Endothelial cell of umbilical vein (primary cell): ENCODE measurements around the gene BPTF. TPM values are rescaled to one million over a fixed set of nuclear protein-coding genes. Genes with fewer than 3 reads are reported as not detected.

Experiments
- BruUV-seq: library from RNA; stranded (reverse); fragments of 400-500 nt; replicated peaks from 2 replicates; lab custom pipeline; 2021; lab: Mats Ljungman, UMichigan
- CTCF ChIA-PET: fragments of 300-600, 350-600 bp; sonication (Branson Sonifier 250); formaldehyde crosslinking; loops from one replicate; lab custom pipeline; 2021; ENCODE audit warnings: antibody characterized with exemption, inconsistent platforms; lab: Charles Lee
- POLR2A ChIA-PET: fragments of 300-600, 350-600 bp; sonication (Branson Sonifier 250); formaldehyde crosslinking; loops from one replicate; lab custom pipeline; 2021; ENCODE audit warnings: antibody characterized with exemption, inconsistent platforms; lab: Charles Lee
- DNase-seq: peaks from one replicate; pipeline ENCODE4 v3.0.0-alpha.2; 2011; ENCODE audit warnings: low read depth, low spot score
- FAIRE-seq: peaks from 2 replicates; lab custom pipeline; 2011; peaks lifted over from hg19 to GRCh38; lab: Jason Lieb, UNC
- H2AFZ ChIP-seq: 2 replicates; pipeline ENCODE4 v1.6.0; 2012; ENCODE audit warnings: low read depth, low read length, control low read depth, inconsistent platforms
- H3K27ac ChIP-seq: 2 replicates; pipeline ENCODE4 v1.5.1; 2011; ENCODE audit warnings: low read depth, mild to moderate bottlenecking, control low read depth, low read length, moderate library complexity; ENCODE audit not compliant: insufficient read depth
- H3K27me3 ChIP-seq, 2 experiments: 2 replicates each; pipeline versions ENCODE4 v1.6.0 to v1.6.1; 2011; ENCODE audit warnings: low read length in 2 of 2, mixed read lengths in 1 of 2; ENCODE audit not compliant: control insufficient read depth in 2 of 2, insufficient read depth in 2 of 2
- H3K36me3 ChIP-seq, 2 experiments: 2 replicates in 1 of 2; 3 replicates in 1 of 2; pipeline ENCODE4 v1.5.1; 2011; ENCODE audit warnings: low read length in 2 of 2, mild to moderate bottlenecking in 1 of 2, moderate library complexity in 1 of 2; ENCODE audit not compliant: control insufficient read depth in 2 of 2, insufficient read depth in 2 of 2; ENCODE audit errors: extremely low read depth in 1 of 2
- H3K4me1 ChIP-seq: 3 replicates; pipeline ENCODE4 v1.5.1; 2011; ENCODE audit warnings: mild to moderate bottlenecking, low read length; ENCODE audit not compliant: control insufficient read depth, insufficient read depth; ENCODE audit errors: extremely low read depth
- H3K4me2 ChIP-seq: 2 replicates; pipeline ENCODE4 v1.6.1; 2011; ENCODE audit warnings: low read length, control low read depth, mixed read lengths; ENCODE audit not compliant: insufficient read depth
- H3K4me3 ChIP-seq, 3 experiments: fragments of 200-600 bp in 1 of 3; sonication (generic), shearing (Covaris generic) in 1 of 3; replicated peaks in 1 of 3; 2 replicates each; pipeline ENCODE4 v1.5.1; 2011 to 2016; ENCODE audit warnings: control low read depth in 3 of 3, low read length in 3 of 3, mild to moderate bottlenecking in 2 of 3, inconsistent platforms in 1 of 3, low read depth in 1 of 3, moderate library complexity in 1 of 3; ENCODE audit not compliant: insufficient read depth in 1 of 3
- H3K79me2 ChIP-seq: 2 replicates; pipeline ENCODE4 v1.6.0; 2012; ENCODE audit warnings: low read length, inconsistent platforms; ENCODE audit not compliant: control insufficient read depth, insufficient read depth
- H3K9ac ChIP-seq: replicated peaks from 2 replicates; pipeline ENCODE3; 2011; ENCODE audit warnings: low read length, control low read depth; ENCODE audit not compliant: insufficient read depth; ENCODE audit errors: extremely low read depth
- H3K9me1 ChIP-seq: replicated peaks from 3 replicates; pipeline ENCODE4 v1.6.0; 2011; ENCODE audit warnings: mild to moderate bottlenecking, low read length; ENCODE audit not compliant: control insufficient read depth, insufficient read depth; ENCODE audit errors: extremely low read depth
- H3K9me3 ChIP-seq: replicated peaks from 2 replicates; pipeline ENCODE4 v1.5.1; 2012; ENCODE audit warnings: low read length, inconsistent platforms; ENCODE audit not compliant: control insufficient read depth, insufficient read depth
- H4K20me1 ChIP-seq: replicated peaks from 2 replicates; pipeline ENCODE3; 2011; ENCODE audit warnings: mild to moderate bottlenecking, low read length; ENCODE audit not compliant: control insufficient read depth, insufficient read depth; ENCODE audit errors: extremely low read depth
- CTCF ChIP-seq, 2 donors: IDR thresholded peaks; 1 replicate in 1 of 2; 2 replicates in 1 of 2; pipeline ENCODE4 v1.5.1; 2011; ENCODE audit warnings: low read length in 2 of 2, mild to moderate bottlenecking in 2 of 2, moderate library complexity in 2 of 2, control low read depth in 1 of 2, inconsistent platforms in 1 of 2, low read depth in 1 of 2; ENCODE audit not compliant: insufficient read depth in 1 of 2; ENCODE audit errors: extremely low read depth in 1 of 2
- EZH2 ChIP-seq: IDR thresholded peaks from 2 replicates; pipeline ENCODE4 v1.6.1; 2012; ENCODE audit warnings: borderline replicate concordance, low read depth, mild to moderate bottlenecking, moderate library complexity, low read length, inconsistent platforms; ENCODE audit not compliant: severe bottlenecking
- GATA2 ChIP-seq: IDR thresholded peaks from 2 replicates; pipeline ENCODE4 v1.7.0; 2011; ENCODE audit warnings: low read depth, mild to moderate bottlenecking, moderate library complexity, mixed read lengths, low read length; ENCODE audit not compliant: insufficient read length, insufficient read depth
- JUN ChIP-seq: IDR thresholded peaks from 2 replicates; pipeline ENCODE4 v1.6.1; 2011; ENCODE audit warnings: borderline replicate concordance, low read depth; ENCODE audit not compliant: insufficient read length, insufficient read depth
- MYC ChIP-seq: IDR thresholded peaks from one replicate; pipeline ENCODE4 v1.6.1; 2011; ENCODE audit warnings: mild to moderate bottlenecking, low read depth, low read length
- POLR2A ChIP-seq: IDR thresholded peaks from 2 replicates; pipeline ENCODE4 v1.6.1; 2012; ENCODE audit warnings: low read depth, mild to moderate bottlenecking, control low read depth, low read length
- POLR2AphosphoS5 ChIP-seq: IDR thresholded peaks from 2 replicates; pipeline ENCODE4 v1.6.1; 2012; ENCODE audit warnings: low read depth, mild to moderate bottlenecking, control low read depth, low read length, moderate library complexity; ENCODE audit not compliant: insufficient read depth
- dilution Hi-C: fragments of 300-500 bp; cut with MboI; formaldehyde crosslinking; loops from one replicate; pipeline ENCODE4 v1.15.0; 2019; ENCODE audit warnings: low sequenced_read_pairs; ENCODE audit not compliant: extremely low pct_ligation_motif_present
- intact Hi-C: fragments of 100-400 bp; cut with micrococcal nuclease; formaldehyde crosslinking; loops from one replicate; pipeline ENCODE4 v1.10.0; 2022
- polyA plus RNA-seq, 4 experiments: library from polyadenylated mRNA; depleted of rRNA in 3 of 4; stranded (reverse) in 3 of 4; unstranded in 1 of 4; fragments of >200 nt; gene quantifications; 2 replicates each; pipeline versions ENCODE4 v1.2.1 to v1.2.3, GENCODE V29; 2011 to 2012; ENCODE audit warnings: missing spikeins in 1 of 4
- total RNA-seq: library from RNA; stranded (reverse); gene quantifications from 2 replicates; pipeline ENCODE4 v1.2.3, GENCODE V29; 2021
- TF ChIP-seq, protein P1 (sequence below): IDR thresholded peaks from 2 replicates; pipeline ENCODE4 v1.6.1; 2011; ENCODE audit not compliant: insufficient read depth, insufficient read length

Gene BPTF
- total and polyA plus RNA-seq, 2 donors (not counting 3 experiments of a cell fraction or from before 2014, with no cell fraction given) = 41.0 to 88.1 TPM

- Histone ChIP-seq H2AFZ (no peak overlapping the region), H3K36me3 (peaks cover 0 to 5% of the 10 kb centered on the region in 2 experiments), H3K4me1 (peaks cover 6% of the 10 kb centered on the region), H3K27ac (no peak overlapping the region), H3K4me2 (no peak overlapping the region), H3K9me1 (no peaks in the 10 kb centered on the region), H3K4me3 (no peak overlapping the region), H3K27me3 (no peaks in the 10 kb centered on the region), H3K9me3 (no peaks in the 10 kb centered on the region), H3K9ac (no peak overlapping the region), H4K20me1 (no peaks in the 10 kb centered on the region), H3K79me2 (peaks cover 84% of the 10 kb centered on the region)
- POLR2A ChIA-PET = no interaction called here
- no peak for TF ChIP-seq CTCF (IDR thresholded peaks at IDR 0.05; ENCODE audit: extremely low read depth in 1 of 2, insufficient read depth in 1 of 2, low read depth in 1 of 2, low read length in 2 of 2)
- no peak for TF ChIP-seq POLR2AphosphoS5
- no peak for TF ChIP-seq POLR2A
- no peak for TF ChIP-seq GATA2
- TF ChIP-seq JUN = no peak
- TF ChIP-seq, protein P1, sequence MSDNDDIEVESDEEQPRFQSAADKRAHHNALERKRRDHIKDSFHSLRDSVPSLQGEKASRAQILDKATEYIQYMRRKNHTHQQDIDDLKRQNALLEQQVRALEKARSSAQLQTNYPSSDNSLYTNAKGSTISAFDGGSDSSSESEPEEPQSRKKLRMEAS = no peak
- no peak for TF ChIP-seq MYC
- no peak for TF ChIP-seq EZH2
- intact Hi-C loops = no loop called here
- dilution Hi-C loops = no loop called here
- CTCF ChIA-PET = no interaction called here
- no TSS peak for BruUV-seq
- DNase-seq (no peak), FAIRE-seq (no peak)
Observed at GRCh38 chr17:67854378-67854777, 29.1 kb downstream of the BPTF start.
